Measurements from ENCODE around the gene CTCF.

The CTCF gene

DNA sequence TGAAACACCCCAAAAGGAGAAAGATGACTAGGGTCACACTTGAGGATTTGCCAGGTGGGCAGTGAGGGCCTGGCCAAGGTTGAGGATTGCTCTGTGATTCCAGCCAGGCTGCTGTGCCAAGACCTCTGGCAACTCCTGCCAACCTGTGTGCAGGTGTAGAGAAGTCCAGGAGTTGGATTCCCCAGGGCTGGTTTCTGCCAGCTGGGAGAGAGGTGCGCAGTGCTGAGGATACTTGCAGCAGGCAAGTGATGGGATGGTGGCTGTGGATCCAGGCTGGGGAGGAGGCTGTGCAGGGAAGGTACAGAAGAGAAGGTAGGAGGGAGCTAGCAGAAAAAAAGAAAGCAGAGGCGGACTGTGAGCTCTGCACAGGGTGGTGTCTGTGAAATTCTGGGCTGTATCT lies 27.1 kb upstream of the CTCF start:
- no peak for DNase-seq (ENCODE audit: low spot score)

DNA sequence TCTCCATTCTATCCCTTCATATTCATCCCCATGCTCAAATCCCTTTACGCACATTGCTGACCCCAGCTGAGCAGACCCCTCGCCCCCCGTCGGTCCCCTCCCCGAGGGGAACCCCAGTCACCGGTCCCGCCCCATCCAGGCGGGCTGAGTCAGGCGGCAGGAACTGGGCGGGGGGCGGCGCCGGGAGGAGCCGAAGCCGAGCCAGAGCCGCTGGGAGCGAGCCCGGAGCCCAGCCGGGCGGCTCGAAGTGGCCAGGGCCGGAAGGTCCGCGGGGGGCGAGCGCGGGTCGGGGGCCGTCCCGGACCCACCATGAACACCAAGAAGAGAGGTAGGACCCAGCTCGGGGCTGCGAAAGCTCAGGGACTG lies 25.1 kb upstream of the CTCF start:
- no peak for DNase-seq (ENCODE audit: low spot score)

- no peak for DNase-seq (ENCODE audit: low spot score)
Observed at GRCh38 chr16:67537636-67538591, 24.4 kb upstream of the CTCF start.

GRCh38 chr16:67538666-67539101 lies 23.6 kb upstream of the CTCF start:
- DNase-seq (ENCODE audit: low spot score), result no peak

DNA sequence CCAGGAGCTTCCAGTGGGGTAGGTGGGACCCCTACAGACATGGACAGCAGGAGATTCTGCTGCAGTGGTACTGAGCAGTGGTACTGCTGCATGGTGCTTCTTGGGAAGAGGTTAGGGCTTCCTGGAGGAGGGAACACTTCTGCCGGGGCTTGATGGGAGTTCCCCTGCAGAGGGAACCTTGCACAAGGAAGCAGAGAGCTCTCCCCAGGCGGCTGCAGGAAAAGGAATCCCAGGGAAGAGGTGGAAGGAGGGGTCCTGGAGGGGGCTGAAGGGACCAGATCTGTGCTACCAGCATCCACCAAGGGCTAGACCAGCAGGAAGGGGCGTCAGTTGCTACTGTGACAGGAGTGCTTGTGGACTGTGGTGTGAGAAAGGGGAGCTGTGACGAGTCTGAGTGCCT lies 23.1 kb upstream of the CTCF start:
- no peak for DNase-seq (ENCODE audit: low spot score)

- DNase-seq (ENCODE audit: low spot score), result no peak
Observed at GRCh38 chr16:67539691-67540635, 22.4 kb upstream of the CTCF start.

- DNase-seq (ENCODE audit: low spot score), result no peak
Observed at GRCh38 chr16:67540756-67541155, 21.6 kb upstream of the CTCF start.

GRCh38 chr16:67541391-67542263 lies 20.7 kb upstream of the CTCF start:
- no peak for DNase-seq (ENCODE audit: low spot score)

- DNase-seq (ENCODE audit: low spot score), result no peak
Observed at GRCh38 chr16:67542464-67542863, 19.9 kb upstream of the CTCF start.

- DNase-seq (ENCODE audit: low spot score), result no peak
Observed at GRCh38 chr16:67543036-67543435, 19.3 kb upstream of the CTCF start.

DNA sequence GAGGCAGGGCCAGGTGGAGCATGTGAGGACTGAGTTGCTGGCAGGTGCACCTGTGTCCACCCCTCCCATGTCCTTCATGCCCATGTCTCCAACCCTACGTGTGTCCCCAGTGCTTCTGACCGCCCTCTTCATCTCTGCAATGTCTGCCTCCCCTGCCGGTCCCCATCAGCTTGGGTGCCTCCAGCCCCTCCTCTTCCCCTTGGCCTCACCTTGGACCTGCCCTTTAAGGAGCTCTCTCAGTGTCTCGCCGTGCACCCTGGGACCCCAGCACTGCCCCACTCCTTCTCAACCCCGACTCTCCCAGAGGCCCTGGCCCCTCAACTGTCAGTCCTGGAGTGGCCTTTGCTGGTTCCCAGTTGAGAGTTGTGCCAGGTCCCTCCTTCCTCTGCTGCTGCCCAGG lies 18.7 kb upstream of the CTCF start:
- DNase-seq (ENCODE audit: low spot score), result no peak

GRCh38 chr16:67544329-67544841 lies 17.9 kb upstream of the CTCF start:
- DNase-seq (ENCODE audit: low spot score), result no peak

- no peak for DNase-seq (ENCODE audit: low spot score)
Observed at GRCh38 chr16:67544844-67545664, 17.3 kb upstream of the CTCF start.

GRCh38 chr16:67545665-67546024 lies 16.7 kb upstream of the CTCF start:
- DNase-seq (ENCODE audit: low spot score), result no peak

DNA sequence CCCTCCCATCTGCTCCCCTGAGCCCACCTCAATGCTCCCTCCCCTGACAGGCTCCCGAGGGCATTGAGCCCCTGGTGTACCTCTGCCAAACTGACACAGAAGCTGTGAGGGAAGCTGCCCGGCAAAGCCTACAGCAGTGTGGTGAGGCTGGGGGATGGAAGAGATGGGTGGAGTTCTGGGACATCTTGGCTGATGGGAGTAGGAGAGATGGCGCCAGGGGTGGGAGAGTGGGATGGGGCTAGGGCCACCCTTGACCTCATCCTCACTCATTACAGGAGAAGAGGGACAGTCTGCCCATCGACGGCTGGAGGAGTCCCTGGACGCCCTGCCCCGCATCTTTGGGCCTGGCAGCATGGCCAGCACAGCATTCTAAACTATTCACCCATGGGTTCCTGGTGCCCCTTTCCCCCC lies 16.2 kb upstream of the CTCF start:
- DNase-seq (ENCODE audit: low spot score), result no peak

DNA sequence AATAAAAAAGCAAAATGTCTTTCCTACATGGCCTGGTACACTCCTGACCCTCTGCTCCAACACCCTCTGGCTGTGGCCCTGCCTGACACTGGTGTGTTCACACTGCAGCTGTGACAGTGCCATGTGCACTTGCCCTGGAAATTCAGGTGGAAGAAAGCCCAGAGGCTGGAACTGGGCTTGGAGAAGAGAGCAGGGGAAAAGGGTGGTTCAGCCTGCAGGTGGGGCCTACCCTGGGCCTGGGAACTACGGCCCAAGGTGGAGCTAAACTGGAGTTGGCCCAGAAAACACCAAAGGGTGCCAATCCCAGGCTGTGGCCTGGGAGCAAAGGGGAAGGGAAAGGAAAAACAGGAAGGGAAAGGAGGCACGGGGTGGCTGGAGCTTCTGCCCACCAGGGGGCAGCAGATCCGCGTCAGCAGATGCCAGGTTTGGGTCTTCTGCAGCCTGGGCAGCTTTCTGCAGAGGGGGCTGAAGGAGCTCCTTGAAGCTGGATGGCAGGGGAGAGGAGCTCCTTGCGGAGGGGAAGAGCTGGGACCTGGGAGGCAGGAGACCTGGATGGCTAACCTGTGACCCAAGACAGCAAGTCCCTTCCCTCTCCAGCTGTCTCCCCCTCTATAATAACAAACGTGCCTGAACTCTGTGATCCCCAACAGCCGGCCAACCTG lies 15.4 kb upstream of the CTCF start:
- DNase-seq (ENCODE audit: low spot score), result peak; percentile 53

- no peak for DNase-seq (ENCODE audit: low spot score)
Observed at GRCh38 chr16:67547423-67548264, 14.7 kb upstream of the CTCF start.

- DNase-seq (ENCODE audit: low spot score), result no peak
Observed at GRCh38 chr16:67548265-67549126, 13.8 kb upstream of the CTCF start.

Data from LoVo (cell line).